Measurements from ENCODE around the gene FCER1G. TPM values are rescaled to one million over a fixed set of nuclear protein-coding genes. Genes with fewer than 3 reads are reported as not detected.

FCER1G gene
- total RNA-seq, 1 donor from 2014 or later: 38.3 TPM

GRCh38 chr1:161185282-161185682 lies 29.8 kb upstream of the FCER1G start:
- ATAC-seq (peak; percentile 72), DNase-seq (ENCODE audit: missing footprints) (peak; percentile 85)
- intact Hi-C loops (cut with DNase I): no loop called here

- intact Hi-C loops (cut with DNase I): no loop called here
- no peak for DNase-seq (ENCODE audit: missing footprints)
- ATAC-seq: peak; percentile 33
These were observed 29.3 kb upstream of the FCER1G start for GRCh38 chr1:161185732-161186311.

DNA sequence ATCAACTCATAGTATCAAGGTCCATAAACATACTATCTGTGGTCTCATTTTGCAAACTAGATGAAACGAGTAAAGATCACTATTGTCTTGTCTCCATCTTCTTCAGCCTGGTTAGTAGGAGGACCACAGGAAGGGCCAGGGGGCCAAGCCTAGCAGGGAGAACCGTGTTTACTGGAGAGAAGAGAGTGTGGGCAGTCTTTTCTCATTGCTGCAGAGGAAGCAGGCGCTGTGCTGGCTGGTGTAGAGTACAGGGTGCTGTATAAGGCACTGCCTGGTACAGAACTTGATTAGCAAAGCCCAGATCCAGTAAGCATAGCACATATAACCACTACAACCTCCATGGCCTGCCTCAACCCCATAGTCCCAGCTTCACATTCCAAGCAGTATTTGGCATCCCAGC lies 27.8 kb upstream of the FCER1G start:
- intact Hi-C loops (cut with DNase I): no loop called here
- DNase-seq (ENCODE audit: missing footprints) (no peak), ATAC-seq (no peak)

- ATAC-seq: no peak
These were observed 26.7 kb upstream of the FCER1G start for GRCh38 chr1:161188381-161188780.

DNA sequence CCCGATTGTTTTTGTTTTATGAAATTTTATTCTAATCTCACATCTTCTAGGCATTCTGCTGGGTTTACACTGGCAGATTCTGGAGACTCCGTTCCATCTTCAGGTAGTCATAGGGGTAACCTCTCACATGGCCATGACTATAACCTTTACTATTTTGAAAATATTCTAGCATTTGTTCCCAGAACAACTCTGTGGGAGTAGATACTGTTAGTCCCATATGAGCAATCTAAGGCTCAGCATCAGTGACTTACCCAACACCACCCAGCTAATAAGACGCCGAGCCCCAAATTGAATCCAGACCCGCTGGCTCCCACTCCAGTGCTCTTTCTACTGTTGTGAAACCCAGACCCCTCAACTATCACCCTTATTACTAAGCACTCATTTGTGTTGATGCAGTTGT lies 26.1 kb upstream of the FCER1G start:
- ATAC-seq: no peak
- intact Hi-C loops (cut with DNase I): no loop called here
- no peak for DNase-seq (ENCODE audit: missing footprints)

More at GRCh38 chr1:161188381-161188780, 26.7 kb upstream of the FCER1G start:
- intact Hi-C loops (cut with DNase I): no loop called here
- DNase-seq (ENCODE audit: missing footprints): no peak

DNA sequence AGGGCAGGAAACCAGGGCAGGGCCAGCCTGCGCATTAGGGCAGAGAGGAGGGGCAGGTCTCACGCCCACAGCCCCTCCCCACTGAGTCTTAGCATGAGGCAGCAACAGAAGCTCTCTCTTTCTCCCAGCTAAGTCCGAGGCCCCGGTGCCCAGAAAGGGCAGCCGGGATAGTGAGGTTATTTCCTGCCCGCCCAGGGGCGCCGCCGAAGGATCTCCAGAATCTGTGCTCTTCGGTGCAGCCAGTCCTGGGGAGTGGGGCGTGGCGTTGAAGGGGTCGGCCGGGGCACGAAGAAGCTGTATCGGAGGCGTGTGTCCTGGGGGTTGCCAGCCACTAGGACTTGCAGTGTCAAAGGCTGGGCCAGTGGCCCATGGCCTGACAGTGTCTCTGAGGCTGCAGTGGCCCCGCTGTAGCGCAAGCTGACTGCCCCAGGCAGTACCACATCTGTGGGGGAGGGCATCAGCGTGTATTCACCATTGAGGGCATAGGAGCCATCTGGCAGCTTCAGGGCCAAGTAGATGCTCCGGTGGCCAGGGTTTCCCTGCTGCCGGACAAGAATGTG lies 24.1 kb upstream of the FCER1G start:
- DNase-seq (ENCODE audit: missing footprints) (no peak), ATAC-seq (no peak)
- intact Hi-C loops (cut with DNase I): no loop called here

DNA sequence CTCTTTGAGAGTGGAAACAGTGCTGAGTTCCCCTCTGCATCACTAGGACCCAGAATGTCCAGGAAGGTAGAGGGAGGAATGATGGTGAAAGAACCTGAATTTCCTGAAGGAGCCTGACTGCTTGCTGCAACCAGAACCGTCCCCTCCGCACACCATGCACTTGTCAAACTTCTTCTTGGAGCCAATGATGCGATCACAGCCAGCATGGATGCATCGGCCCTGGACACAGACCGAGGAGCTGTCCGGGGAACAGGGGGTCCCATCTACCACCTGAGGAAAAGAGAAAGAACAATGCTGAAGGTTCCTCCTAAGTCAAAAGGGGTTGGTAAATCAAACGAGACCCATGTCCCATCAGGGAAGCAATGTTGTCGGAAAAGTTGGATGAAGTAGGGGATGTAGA lies 23.1 kb upstream of the FCER1G start:
- DNase-seq (ENCODE audit: missing footprints) (no peak), ATAC-seq (no peak)
- intact Hi-C loops (cut with DNase I): no loop called here

- peak; percentile 40 for ATAC-seq
- intact Hi-C loops (cut with DNase I): no loop called here
- no peak for DNase-seq (ENCODE audit: missing footprints)
These were observed 22.3 kb upstream of the FCER1G start for GRCh38 chr1:161192476-161193465.

- ATAC-seq (no peak), DNase-seq (ENCODE audit: missing footprints) (peak; percentile 71)
- intact Hi-C loops (cut with DNase I): no loop called here
These were observed 21.4 kb upstream of the FCER1G start for GRCh38 chr1:161193561-161194235.

DNA sequence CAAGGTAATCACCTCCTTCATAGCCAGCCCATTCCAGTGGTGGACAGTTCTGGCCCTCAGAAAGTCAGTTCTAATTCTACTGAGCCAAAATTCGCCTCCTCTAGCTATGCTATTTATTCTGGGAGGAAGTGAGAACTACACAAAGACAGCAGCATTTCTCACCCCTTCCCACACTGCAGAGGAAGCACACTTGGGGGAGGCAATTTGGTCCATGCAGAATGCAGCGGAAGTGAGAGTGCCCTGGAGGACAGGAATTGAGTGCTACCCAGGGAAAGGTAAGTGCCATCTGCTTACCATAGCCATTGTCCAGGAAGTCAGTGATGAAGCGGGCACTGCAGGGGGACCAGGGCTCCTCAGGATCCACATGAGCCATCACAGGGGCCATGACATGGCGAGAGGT lies 19.9 kb upstream of the FCER1G start:
- no peak for DNase-seq (ENCODE audit: missing footprints)
- intact Hi-C loops (cut with DNase I): no loop called here
- no peak for ATAC-seq

DNA sequence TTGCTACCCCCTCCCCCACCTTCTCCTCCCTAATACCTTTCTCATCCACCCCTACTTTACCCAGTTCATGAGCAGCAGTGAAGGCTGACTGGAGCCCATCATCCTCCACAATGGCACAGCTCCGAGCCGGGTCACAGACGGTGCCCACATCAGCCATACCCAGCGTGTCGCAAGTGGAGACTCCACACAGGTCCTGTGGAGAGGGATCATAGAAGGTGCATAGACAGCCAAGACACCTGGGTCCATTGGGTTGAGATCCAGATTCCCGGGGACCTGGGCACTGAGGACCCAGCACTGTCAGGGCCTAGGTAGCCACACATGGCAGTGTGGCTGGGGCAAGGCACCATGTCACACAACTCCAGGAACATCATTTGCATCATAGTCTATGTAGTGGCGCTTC lies 19.0 kb upstream of the FCER1G start:
- intact Hi-C loops (cut with DNase I): no loop called here
- no peak for DNase-seq (ENCODE audit: missing footprints)

GRCh38 chr1:161196521-161197451 lies 18.3 kb upstream of the FCER1G start:
- ATAC-seq (peak; percentile 21), DNase-seq (ENCODE audit: missing footprints) (peak; percentile 77)
- intact Hi-C loops (cut with DNase I): no loop called here

More for the DNA sequence above, 19.0 kb upstream of the FCER1G start:
- no peak for ATAC-seq

DNA sequence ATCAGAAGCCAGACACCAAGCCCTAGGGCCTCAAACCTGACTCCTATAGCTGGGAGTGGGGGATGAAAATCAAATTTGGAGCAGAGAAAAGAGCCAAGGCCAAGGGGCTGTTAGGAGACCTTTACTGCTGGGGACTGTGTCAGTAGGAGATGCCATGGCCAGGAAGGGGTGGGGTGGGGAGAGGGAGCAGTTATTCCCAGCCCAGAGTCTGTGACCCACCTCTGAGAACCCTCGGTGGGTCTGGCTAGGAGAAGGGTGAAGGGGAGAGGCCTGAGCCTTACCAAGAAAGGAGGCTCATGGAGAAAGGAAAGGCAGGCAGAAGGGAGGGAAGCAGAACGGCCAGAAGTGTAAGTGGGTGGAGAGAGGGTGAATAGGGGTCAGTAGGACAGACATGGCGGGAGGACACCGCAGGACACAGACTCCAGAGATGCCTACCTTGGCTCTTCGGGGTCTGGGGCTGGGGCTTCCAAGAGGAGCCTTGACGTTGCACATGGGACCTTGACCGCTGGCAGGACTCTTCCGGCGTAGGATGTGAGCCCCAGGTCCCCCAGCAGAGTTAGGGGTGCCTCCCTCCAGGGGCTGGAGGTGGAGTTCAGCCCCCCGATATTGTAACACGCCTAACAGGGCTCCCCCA lies 17.4 kb upstream of the FCER1G start:
- intact Hi-C loops (cut with DNase I): no loop called here
- DNase-seq (ENCODE audit: missing footprints) (peak; percentile 53), ATAC-seq (no peak)

- intact Hi-C loops (cut with DNase I): no loop called here
- DNase-seq (ENCODE audit: missing footprints): peak; percentile 67
- no peak for ATAC-seq
These were observed 16.8 kb upstream of the FCER1G start for GRCh38 chr1:161198194-161198896.

DNA sequence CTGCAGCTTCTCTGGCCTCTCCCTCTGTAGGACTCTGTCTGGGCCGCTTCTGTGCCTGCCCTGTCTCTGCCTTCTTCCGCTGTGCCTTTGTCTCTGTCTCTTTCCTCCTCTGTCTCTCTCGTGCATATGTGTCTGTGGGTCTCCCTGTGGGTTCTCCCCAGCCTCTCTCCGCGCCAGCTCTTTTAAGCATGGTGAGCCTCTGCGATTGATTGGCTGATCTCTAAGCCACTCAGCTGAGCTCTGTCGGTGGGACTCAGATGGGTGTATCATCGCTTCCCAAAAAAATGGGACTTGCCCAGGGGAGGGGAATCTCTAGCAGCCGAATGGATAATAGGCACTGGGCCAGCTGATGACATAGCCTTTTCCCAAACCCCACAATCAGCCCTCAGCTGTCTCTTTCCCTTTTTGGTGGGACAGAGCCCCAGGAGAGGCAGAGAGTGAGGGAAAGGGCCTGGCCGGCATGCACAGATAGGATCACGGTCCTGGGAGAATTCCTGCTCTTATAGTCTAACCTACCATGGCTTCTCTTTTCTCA lies 16.1 kb upstream of the FCER1G start, which contains the start of gene ADAMTS4:
ADAMTS4 (minus strand) TSS at position 158 of the 535 bp plus-strand sequence. CDS start 427 bp downstream, outside the sequence.
- intact Hi-C loops (cut with DNase I): no loop called here
- DNase-seq (ENCODE audit: missing footprints): peak; percentile 84
- peak; percentile 47 for ATAC-seq

GRCh38 chr1:161199506-161200139 lies 15.5 kb upstream of the FCER1G start:
- ATAC-seq: no peak
- intact Hi-C loops (cut with DNase I): no loop called here

More at GRCh38 chr1:161199506-161200139, 15.5 kb upstream of the FCER1G start:
- DNase-seq (ENCODE audit: missing footprints): no peak
